ENCODE measurements around the gene AMACR. TPM values are rescaled to one million over a fixed set of nuclear protein-coding genes. Genes with fewer than 3 reads are reported as not detected.
"Not testable (repeated sequence)": the region's sequence is repeated elsewhere in the genome, so short reads cannot be mapped to it uniquely, and the experiment has no call there.

AMACR gene
- polyA plus RNA-seq, 4 donors, result 13.0 to 168 (median 22.4) TPM

- Histone ChIP-seq H3K4me3 (ENCODE audit: low read depth in 1 of 3, low read length in 3 of 3) (no peak overlapping the region), H3K27me3 (ENCODE audit: control insufficient read depth in 3 of 3, insufficient read depth in 3 of 3, low read length in 3 of 3) (no peaks in the 10 kb centered on the region), H3K4me1 (ENCODE audit: control insufficient read depth in 3 of 3, insufficient read depth in 2 of 3, low read depth in 1 of 3, low read length in 2 of 3) (peaks cover 0 to 17% (median 0%) of the 10 kb centered on the region in 3 donors), H3K36me3 (ENCODE audit: control insufficient read depth in 3 of 3, insufficient read depth in 2 of 3, low read depth in 1 of 3, low read length in 3 of 3) (peaks cover 0 to 20% (median 0%) of the 10 kb centered on the region in 3 donors), H3K27ac (ENCODE audit: low read depth in 1 of 3, low read length in 2 of 3) (no peak overlapping the region), H3K9me3 (ENCODE audit: control insufficient read depth in 2 of 2, insufficient read depth in 1 of 2, low read depth in 1 of 2, low read length in 1 of 2) (peaks cover 0 to 3% of the 10 kb centered on the region in 2 donors)
- FAIRE-seq (no peak), DNase-seq (no peak)
- WGBS, 3 donors, result 71 to 94% (median 85%) methylated on average over 2 of the region's 2 CpGs
These were observed 23.3 kb upstream of the AMACR start for GRCh38 chr5:34031117-34031516.

DNA sequence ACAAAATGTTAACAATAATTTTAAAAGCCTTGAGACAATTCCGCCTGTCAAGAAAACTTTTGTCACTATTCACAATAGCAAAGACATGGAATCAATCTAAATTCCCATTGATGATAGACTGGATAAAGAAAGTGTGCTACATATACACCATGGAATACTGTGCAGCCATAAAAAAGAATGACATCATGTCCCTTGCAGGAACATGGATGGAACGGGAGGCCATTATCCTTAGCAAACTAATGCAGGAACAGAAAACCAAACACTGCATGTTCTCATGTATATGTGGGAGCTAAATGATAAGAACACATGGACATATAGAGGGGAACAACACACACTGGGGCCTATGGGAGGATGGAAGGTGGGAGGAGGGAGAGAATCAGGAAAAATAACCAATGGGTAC is 22.7 kb upstream of the AMACR start:
- not testable (repeated sequence) for FAIRE-seq; H3K27me3 ChIP-seq (ENCODE audit: control insufficient read depth in 3 of 3, insufficient read depth in 3 of 3, low read length in 3 of 3); DNase-seq; H3K27ac ChIP-seq (ENCODE audit: low read depth in 1 of 3, low read length in 2 of 3); H3K4me3 ChIP-seq (ENCODE audit: low read depth in 1 of 3, low read length in 3 of 3); H3K9me3 ChIP-seq (ENCODE audit: control insufficient read depth in 2 of 2, insufficient read depth in 1 of 2, low read depth in 1 of 2, low read length in 1 of 2)
- 97 to 100% (median 100%) methylated on average over 2 of the region's 2 CpGs for WGBS, 3 donors
- H3K4me1 ChIP-seq (ENCODE audit: control insufficient read depth in 3 of 3, insufficient read depth in 2 of 3, low read depth in 1 of 3, low read length in 2 of 3), result peaks cover 0 to 17% (median 0%) of the 10 kb centered on the region in 3 donors
- H3K36me3 ChIP-seq (ENCODE audit: control insufficient read depth in 3 of 3, insufficient read depth in 2 of 3, low read depth in 1 of 3, low read length in 3 of 3), result peaks cover 0 to 22% (median 0%) of the 10 kb centered on the region in 3 donors

GRCh38 chr5:34030048-34030447 is 22.2 kb upstream of the AMACR start:
- peaks cover 0 to 18% (median 0%) of the 10 kb centered on the region in 3 donors for H3K36me3 ChIP-seq (ENCODE audit: control insufficient read depth in 3 of 3, insufficient read depth in 2 of 3, low read depth in 1 of 3, low read length in 3 of 3)
- H3K27me3 ChIP-seq (ENCODE audit: control insufficient read depth in 3 of 3, insufficient read depth in 3 of 3, low read length in 3 of 3), result no peaks in the 10 kb centered on the region
- H3K9me3 ChIP-seq (ENCODE audit: control insufficient read depth in 2 of 2, insufficient read depth in 1 of 2, low read depth in 1 of 2, low read length in 1 of 2), result peaks cover 0 to 1% of the 10 kb centered on the region in 2 donors
- no peak overlapping the region for H3K27ac ChIP-seq (ENCODE audit: low read depth in 1 of 3, low read length in 2 of 3)
- 31 to 61% (median 39%) methylated on average over 1 of the region's 1 CpG for WGBS, 3 donors
- FAIRE-seq, result no peak
- H3K4me3 ChIP-seq (ENCODE audit: low read depth in 1 of 3, low read length in 3 of 3), result no peak overlapping the region
- DNase-seq, result no peak
- H3K4me1 ChIP-seq (ENCODE audit: control insufficient read depth in 3 of 3, insufficient read depth in 2 of 3, low read depth in 1 of 3, low read length in 2 of 3), result peaks cover 0 to 12% (median 0%) of the 10 kb centered on the region in 3 donors

DNA sequence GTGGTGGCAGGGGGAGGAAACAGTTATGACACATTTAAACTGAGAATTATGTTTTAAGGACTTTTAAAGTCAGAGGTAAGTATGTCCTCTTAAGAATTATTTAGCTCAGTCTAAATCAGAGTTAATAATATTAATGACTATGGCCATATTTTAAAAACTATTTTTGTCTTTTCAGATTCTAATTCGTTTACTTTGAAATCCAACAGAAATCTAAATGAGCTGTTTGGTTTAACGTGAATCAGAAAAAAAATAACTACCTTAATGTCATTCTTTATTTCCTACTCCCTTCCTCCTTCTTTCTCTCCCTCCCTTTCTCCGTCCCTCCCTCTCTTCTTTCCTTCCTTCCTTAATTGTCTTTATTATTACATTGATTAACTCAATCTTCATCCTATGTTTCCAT is 20.5 kb upstream of the AMACR start:
- Histone ChIP-seq H3K27ac (ENCODE audit: low read depth in 1 of 3, low read length in 2 of 3) (no peak overlapping the region), H3K36me3 (ENCODE audit: control insufficient read depth in 3 of 3, insufficient read depth in 2 of 3, low read depth in 1 of 3, low read length in 3 of 3) (peaks cover 0 to 15% (median 0%) of the 10 kb centered on the region in 3 donors), H3K4me1 (ENCODE audit: control insufficient read depth in 3 of 3, insufficient read depth in 2 of 3, low read depth in 1 of 3, low read length in 2 of 3) (no peaks in the 10 kb centered on the region), H3K9me3 (ENCODE audit: control insufficient read depth in 2 of 2, insufficient read depth in 1 of 2, low read depth in 1 of 2, low read length in 1 of 2) (no peaks in the 10 kb centered on the region), H3K4me3 (ENCODE audit: low read depth in 1 of 3, low read length in 3 of 3) (no peak overlapping the region), H3K27me3 (ENCODE audit: control insufficient read depth in 3 of 3, insufficient read depth in 3 of 3, low read length in 3 of 3) (no peaks in the 10 kb centered on the region)
- DNase-seq, result no peak
- WGBS, 3 donors, result 84 to 90% (median 90%) methylated on average over 3 of the region's 3 CpGs
- no peak for FAIRE-seq

DNA sequence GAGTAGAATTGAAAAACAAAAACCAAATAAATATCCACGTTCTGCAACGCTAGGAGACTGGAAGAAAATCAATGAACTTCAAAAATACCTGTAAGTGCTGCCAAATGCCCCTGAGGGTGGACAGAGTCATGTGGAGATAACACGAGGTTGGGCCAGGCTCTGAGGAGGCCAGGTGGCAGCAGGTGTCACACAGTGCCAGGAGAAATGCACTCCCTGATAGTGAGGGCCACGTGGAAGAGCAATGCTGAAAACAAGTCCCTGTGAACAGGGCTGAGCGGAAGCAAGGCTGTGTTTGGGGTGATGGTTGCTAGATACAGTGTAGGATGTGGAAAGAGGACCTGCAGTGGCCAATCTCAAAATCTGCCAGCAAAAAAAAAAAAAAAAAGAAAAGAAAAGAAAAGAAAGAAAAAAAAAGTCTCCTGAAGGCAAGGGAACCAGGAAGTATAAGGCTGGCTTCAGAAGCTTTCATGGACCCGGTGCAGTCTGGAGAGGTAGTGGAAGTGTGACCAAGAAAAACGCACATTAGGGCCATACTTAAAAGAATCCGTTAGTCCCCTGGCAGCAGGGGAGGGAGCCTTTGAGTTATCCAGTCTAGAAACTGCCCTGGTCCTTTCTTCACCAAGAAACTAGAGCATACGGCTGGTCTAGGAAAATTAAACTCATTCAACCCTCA is 18.4 kb upstream of the AMACR start:
- Histone ChIP-seq H3K27me3 (ENCODE audit: control insufficient read depth in 3 of 3, insufficient read depth in 3 of 3, low read length in 3 of 3) (no peaks in the 10 kb centered on the region), H3K4me3 (ENCODE audit: low read depth in 1 of 3, low read length in 3 of 3) (no peak overlapping the region), H3K4me1 (ENCODE audit: control insufficient read depth in 3 of 3, insufficient read depth in 2 of 3, low read depth in 1 of 3, low read length in 2 of 3) (peaks cover 0 to 7% (median 0%) of the 10 kb centered on the region in 3 donors), H3K27ac (ENCODE audit: low read depth in 1 of 3, low read length in 2 of 3) (peak overlapping the region in 1 of 3 donors; percentile 18), H3K9me3 (ENCODE audit: control insufficient read depth in 2 of 2, insufficient read depth in 1 of 2, low read depth in 1 of 2, low read length in 1 of 2) (no peaks in the 10 kb centered on the region), H3K36me3 (ENCODE audit: control insufficient read depth in 3 of 3, insufficient read depth in 2 of 3, low read depth in 1 of 3, low read length in 3 of 3) (peaks cover 0 to 12% (median 0%) of the 10 kb centered on the region in 3 donors)
- WGBS, 3 donors, result 37 to 69% (median 48%) methylated on average over 9 of the region's 9 CpGs
- peak in 1 of 2 donors; percentile 66 for DNase-seq
- FAIRE-seq, result no peak

GRCh38 chr5:34022121-34022705 is 14.4 kb upstream of the AMACR start:
- H3K27ac ChIP-seq (ENCODE audit: low read depth in 1 of 3, low read length in 2 of 3), result peak overlapping the region in 2 of 3 donors; percentile 0 to 2
- H3K27me3 ChIP-seq (ENCODE audit: control insufficient read depth in 3 of 3, insufficient read depth in 3 of 3, low read length in 3 of 3), result no peaks in the 10 kb centered on the region
- WGBS, 3 donors, result 11 to 26% (median 20%) methylated on average over 2 of the region's 2 CpGs
- H3K4me3 ChIP-seq (ENCODE audit: low read depth in 1 of 3, low read length in 3 of 3), result no peak overlapping the region
- no peaks in the 10 kb centered on the region for H3K9me3 ChIP-seq (ENCODE audit: control insufficient read depth in 2 of 2, insufficient read depth in 1 of 2, low read depth in 1 of 2, low read length in 1 of 2)
- no peak for DNase-seq
- peaks cover 0 to 23% (median 4%) of the 10 kb centered on the region in 3 donors for H3K4me1 ChIP-seq (ENCODE audit: control insufficient read depth in 3 of 3, insufficient read depth in 2 of 3, low read depth in 1 of 3, low read length in 2 of 3)
- FAIRE-seq, result no peak
- peaks cover 0 to 9% (median 0%) of the 10 kb centered on the region in 3 donors for H3K36me3 ChIP-seq (ENCODE audit: control insufficient read depth in 3 of 3, insufficient read depth in 2 of 3, low read depth in 1 of 3, low read length in 3 of 3)

GRCh38 chr5:34021334-34021733 is 13.5 kb upstream of the AMACR start:
- WGBS, 3 donors, result 46 to 68% (median 66%) methylated on average over 2 of the region's 2 CpGs
- Histone ChIP-seq H3K4me1 (ENCODE audit: control insufficient read depth in 3 of 3, insufficient read depth in 2 of 3, low read depth in 1 of 3, low read length in 2 of 3) (peaks cover 0 to 24% (median 4%) of the 10 kb centered on the region in 3 donors), H3K4me3 (ENCODE audit: low read depth in 1 of 3, low read length in 3 of 3) (no peak overlapping the region), H3K27me3 (ENCODE audit: control insufficient read depth in 3 of 3, insufficient read depth in 3 of 3, low read length in 3 of 3) (no peaks in the 10 kb centered on the region), H3K36me3 (ENCODE audit: control insufficient read depth in 3 of 3, insufficient read depth in 2 of 3, low read depth in 1 of 3, low read length in 3 of 3) (peaks cover 0 to 7% (median 0%) of the 10 kb centered on the region in 3 donors), H3K9me3 (ENCODE audit: control insufficient read depth in 2 of 2, insufficient read depth in 1 of 2, low read depth in 1 of 2, low read length in 1 of 2) (no peaks in the 10 kb centered on the region), H3K27ac (ENCODE audit: low read depth in 1 of 3, low read length in 2 of 3) (peak overlapping the region in 1 of 3 donors; percentile 77)
- FAIRE-seq, result no peak
- DNase-seq, result peak in 1 of 2 donors; percentile 39

DNA sequence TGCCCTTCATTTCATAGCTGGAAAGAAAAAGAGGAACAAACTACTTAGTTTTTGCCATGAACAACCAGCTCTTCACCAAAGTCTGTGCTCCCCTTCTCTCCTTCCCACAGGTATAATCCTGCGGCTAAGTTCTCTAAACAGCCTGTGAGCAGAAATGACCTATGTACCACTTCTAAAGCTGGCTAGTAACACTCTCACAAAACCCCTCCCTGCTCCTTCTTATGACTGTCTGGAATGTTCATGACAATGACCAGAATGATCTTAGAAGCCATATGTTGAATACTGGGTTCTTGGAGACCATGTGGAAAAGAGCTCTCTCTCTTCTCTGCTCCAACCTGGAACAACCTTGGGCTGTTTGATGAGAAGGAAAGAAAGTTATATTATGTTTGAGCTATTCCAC is 12.9 kb upstream of the AMACR start:
- Histone ChIP-seq H3K27ac (ENCODE audit: low read depth in 1 of 3, low read length in 2 of 3) (peak overlapping the region in 1 of 3 donors; percentile 77), H3K4me3 (ENCODE audit: low read depth in 1 of 3, low read length in 3 of 3) (no peak overlapping the region), H3K4me1 (ENCODE audit: control insufficient read depth in 3 of 3, insufficient read depth in 2 of 3, low read depth in 1 of 3, low read length in 2 of 3) (peaks cover 0 to 30% (median 9%) of the 10 kb centered on the region in 3 donors), H3K27me3 (ENCODE audit: control insufficient read depth in 3 of 3, insufficient read depth in 3 of 3, low read length in 3 of 3) (no peaks in the 10 kb centered on the region), H3K36me3 (ENCODE audit: control insufficient read depth in 3 of 3, insufficient read depth in 2 of 3, low read depth in 1 of 3, low read length in 3 of 3) (peaks cover 0 to 3% (median 0%) of the 10 kb centered on the region in 3 donors), H3K9me3 (ENCODE audit: control insufficient read depth in 2 of 2, insufficient read depth in 1 of 2, low read depth in 1 of 2, low read length in 1 of 2) (no peaks in the 10 kb centered on the region)
- no peak for FAIRE-seq
- DNase-seq, result peak; percentile 36 to 65
- WGBS, 3 donors, result 41 to 66% (median 50%) methylated on average over 1 of the region's 1 CpG

Data from small intestine (tissue), 7 donors.